Measurements from ENCODE around the gene GASK1A.

GASK1A gene

DNA sequence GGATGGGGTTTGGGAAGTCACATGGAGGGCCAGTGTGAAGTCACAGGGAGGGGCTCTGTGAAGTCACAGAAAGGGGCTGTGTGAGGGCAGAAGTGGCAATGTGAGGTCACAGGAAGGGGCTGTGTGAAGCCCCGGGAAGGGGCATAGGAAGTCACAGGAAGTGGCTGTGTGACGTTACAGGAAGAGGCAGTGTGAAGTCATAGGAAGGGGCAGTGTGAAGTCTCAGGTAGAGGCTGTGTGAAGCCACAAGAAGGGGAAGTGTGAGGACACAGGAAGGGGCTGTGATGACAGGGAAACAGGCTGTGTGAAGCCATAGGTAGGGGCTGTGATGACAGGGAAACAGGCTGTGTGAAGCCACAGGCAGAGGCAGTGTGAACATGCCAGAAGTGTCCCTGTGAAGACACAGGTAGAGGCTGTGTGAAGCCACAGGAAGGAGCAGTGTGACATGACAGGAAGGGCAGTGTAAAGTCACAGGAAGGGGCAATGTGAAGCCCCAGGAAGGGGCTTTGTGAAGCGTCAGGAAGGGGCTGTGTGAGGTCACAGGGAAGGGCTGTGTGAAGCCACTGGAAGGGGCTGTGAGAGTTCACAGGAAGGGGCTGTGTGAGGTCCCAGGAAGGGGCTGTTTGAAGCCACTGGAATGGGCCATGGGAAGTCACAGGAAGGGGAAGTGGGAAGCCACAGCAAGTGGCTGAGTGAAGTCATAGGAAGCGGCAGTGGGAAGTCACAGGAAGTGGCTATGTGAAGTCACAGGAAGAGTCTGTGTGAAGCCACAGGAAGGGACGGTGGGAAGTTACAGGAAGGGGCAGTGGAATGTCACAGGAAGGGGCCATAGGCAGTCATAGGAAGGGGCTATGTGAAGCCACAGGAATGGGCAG is 37.1 kb downstream of the GASK1A start:
- no peaks in the 10 kb centered on the region for H3K79me2 ChIP-seq (ENCODE audit: insufficient read depth, low read length)
- no peak overlapping the region for H3K4me3 ChIP-seq (ENCODE audit: insufficient read depth, low read length, poor library complexity, severe bottlenecking)
- peaks cover 38% of the 10 kb centered on the region; the same call in 1 of the 2 replicates for H3K9me3 ChIP-seq (ENCODE audit: insufficient read depth, low read length)
- H4K20me1 ChIP-seq (ENCODE audit: low read depth, low read length) = no peaks in the 10 kb centered on the region
- no peak overlapping the region for H3K9ac ChIP-seq (ENCODE audit: low read length)
- H3K4me2 ChIP-seq (ENCODE audit: low read depth, low read length, poor library complexity, severe bottlenecking) = no peak overlapping the region
- H3F3A ChIP-seq (ENCODE audit: insufficient read depth) = no peaks in the 10 kb centered on the region
- H3K27me3 ChIP-seq (ENCODE audit: low read length) = no peaks in the 10 kb centered on the region
- no peak overlapping the region for H2AFZ ChIP-seq (ENCODE audit: low read depth, low read length, severe bottlenecking)
- no peaks in the 10 kb centered on the region for H3K9me2 ChIP-seq (replicated peaks; ENCODE audit: insufficient read depth, low read length)
- H3K36me3 ChIP-seq (ENCODE audit: low read length) = no peaks in the 10 kb centered on the region
- no peak for TF ChIP-seq EZH2phosphoT487 (conservative IDR thresholded peaks at IDR 0.05; ENCODE audit: low read length)
- TF ChIP-seq, protein P1, sequence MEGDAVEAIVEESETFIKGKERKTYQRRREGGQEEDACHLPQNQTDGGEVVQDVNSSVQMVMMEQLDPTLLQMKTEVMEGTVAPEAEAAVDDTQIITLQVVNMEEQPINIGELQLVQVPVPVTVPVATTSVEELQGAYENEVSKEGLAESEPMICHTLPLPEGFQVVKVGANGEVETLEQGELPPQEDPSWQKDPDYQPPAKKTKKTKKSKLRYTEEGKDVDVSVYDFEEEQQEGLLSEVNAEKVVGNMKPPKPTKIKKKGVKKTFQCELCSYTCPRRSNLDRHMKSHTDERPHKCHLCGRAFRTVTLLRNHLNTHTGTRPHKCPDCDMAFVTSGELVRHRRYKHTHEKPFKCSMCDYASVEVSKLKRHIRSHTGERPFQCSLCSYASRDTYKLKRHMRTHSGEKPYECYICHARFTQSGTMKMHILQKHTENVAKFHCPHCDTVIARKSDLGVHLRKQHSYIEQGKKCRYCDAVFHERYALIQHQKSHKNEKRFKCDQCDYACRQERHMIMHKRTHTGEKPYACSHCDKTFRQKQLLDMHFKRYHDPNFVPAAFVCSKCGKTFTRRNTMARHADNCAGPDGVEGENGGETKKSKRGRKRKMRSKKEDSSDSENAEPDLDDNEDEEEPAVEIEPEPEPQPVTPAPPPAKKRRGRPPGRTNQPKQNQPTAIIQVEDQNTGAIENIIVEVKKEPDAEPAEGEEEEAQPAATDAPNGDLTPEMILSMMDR (IDR thresholded peaks at IDR 0.05; ENCODE audit: insufficient read depth, low read length, poor library complexity, severe bottlenecking) = no peak
- no peak overlapping the region for H3K27ac ChIP-seq (ENCODE audit: low read depth, low read length)

GRCh38 chr3:43017004-43017403 is 37.9 kb downstream of the GASK1A start:
- TF ChIP-seq, protein P1 (IDR thresholded peaks at IDR 0.05; ENCODE audit: insufficient read depth, low read length, poor library complexity, severe bottlenecking) = no peak
- TF ChIP-seq EZH2phosphoT487 (conservative IDR thresholded peaks at IDR 0.05; ENCODE audit: low read length) = no peak
- Histone ChIP-seq H3K4me3 (ENCODE audit: insufficient read depth, low read length, poor library complexity, severe bottlenecking) (no peak overlapping the region), H2AFZ (ENCODE audit: low read depth, low read length, severe bottlenecking) (no peak overlapping the region), H3K4me2 (ENCODE audit: low read depth, low read length, poor library complexity, severe bottlenecking) (no peak overlapping the region), H4K20me1 (ENCODE audit: low read depth, low read length) (no peaks in the 10 kb centered on the region), H3K9me3 (ENCODE audit: insufficient read depth, low read length) (peaks cover 38% of the 10 kb centered on the region; the same call in 1 of the 2 replicates), H3K36me3 (ENCODE audit: low read length) (no peaks in the 10 kb centered on the region), H3K9ac (ENCODE audit: low read length) (no peak overlapping the region), H3K27me3 (ENCODE audit: low read length) (no peaks in the 10 kb centered on the region), H3K9me2 (replicated peaks; ENCODE audit: insufficient read depth, low read length) (no peaks in the 10 kb centered on the region), H3K27ac (ENCODE audit: low read depth, low read length) (no peak overlapping the region), H3F3A (ENCODE audit: insufficient read depth) (no peaks in the 10 kb centered on the region), H3K79me2 (ENCODE audit: insufficient read depth, low read length) (no peaks in the 10 kb centered on the region)

- Histone ChIP-seq H4K20me1 (ENCODE audit: low read depth, low read length) (no peaks in the 10 kb centered on the region), H3K4me3 (ENCODE audit: insufficient read depth, low read length, poor library complexity, severe bottlenecking) (no peak overlapping the region), H3K9me2 (replicated peaks; ENCODE audit: insufficient read depth, low read length) (no peaks in the 10 kb centered on the region), H3K27ac (ENCODE audit: low read depth, low read length) (no peak overlapping the region), H3K9me3 (ENCODE audit: insufficient read depth, low read length) (peaks cover 38% of the 10 kb centered on the region; the same call in 1 of the 2 replicates), H3K4me2 (ENCODE audit: low read depth, low read length, poor library complexity, severe bottlenecking) (no peak overlapping the region), H3K36me3 (ENCODE audit: low read length) (no peaks in the 10 kb centered on the region), H3F3A (ENCODE audit: insufficient read depth) (no peaks in the 10 kb centered on the region), H2AFZ (ENCODE audit: low read depth, low read length, severe bottlenecking) (no peak overlapping the region), H3K79me2 (ENCODE audit: insufficient read depth, low read length) (no peaks in the 10 kb centered on the region), H3K9ac (ENCODE audit: low read length) (no peak overlapping the region), H3K27me3 (ENCODE audit: low read length) (no peaks in the 10 kb centered on the region)
- TF ChIP-seq, protein P1 (IDR thresholded peaks at IDR 0.05; ENCODE audit: insufficient read depth, low read length, poor library complexity, severe bottlenecking) = no peak
- no peak for TF ChIP-seq EZH2phosphoT487 (conservative IDR thresholded peaks at IDR 0.05; ENCODE audit: low read length)
Observed at GRCh38 chr3:43017593-43018195, 38.6 kb downstream of the GASK1A start.

Measured in SU-DHL-6 (cell line).